ENCODE measurements around the gene TMEM41A.
"Not testable (repeated sequence)": the region's sequence is repeated elsewhere in the genome, so short reads cannot be mapped to it uniquely, and the experiment has no call there.

Gene TMEM41A

GRCh38 chr3:185460719-185461350 lies 38.0 kb downstream of the TMEM41A start:
- peak; percentile 33 for DNase-seq
- Histone ChIP-seq H3K36me3 (replicated peaks; ENCODE audit: insufficient read depth, low read length) (no peaks in the 10 kb centered on the region; the same call in 1 of the 2 replicates), H3K9me2 (replicated peaks; ENCODE audit: insufficient read depth, low read length) (no peaks in the 10 kb centered on the region), H3K27me3 (replicated peaks; ENCODE audit: insufficient read depth, low read length) (no peaks in the 10 kb centered on the region), H3K27ac (ENCODE audit: low read length) (no peak overlapping the region), H3F3A (ENCODE audit: insufficient read depth, low read length) (no peaks in the 10 kb centered on the region; the same call in 1 of the 2 replicates), H3K9ac (ENCODE audit: low read length) (no peak overlapping the region), H3K9me3 (replicated peaks; ENCODE audit: insufficient read depth, low read length) (no peaks in the 10 kb centered on the region), H3K79me2 (ENCODE audit: low read length) (no peaks in the 10 kb centered on the region), H3K4me2 (ENCODE audit: low read depth, low read length) (no peak overlapping the region), H3K4me3 (ENCODE audit: low read length) (no peak overlapping the region), H3K4me1 (ENCODE audit: low read length) (no peaks in the 10 kb centered on the region), H2AFZ (ENCODE audit: low read length) (no peak overlapping the region), H4K20me1 (ENCODE audit: insufficient read depth, low read length) (no peaks in the 10 kb centered on the region)
- TF ChIP-seq EZH2phosphoT487 (IDR thresholded peaks at IDR 0.05; ENCODE audit: low read length) = no peak
- peak; percentile 44 for TF ChIP-seq CTCF (IDR thresholded peaks at IDR 0.05; ENCODE audit: low read length)

GRCh38 chr3:185460309-185460708 lies 38.5 kb downstream of the TMEM41A start:
- H3K4me1 ChIP-seq (ENCODE audit: low read length) = no peaks in the 10 kb centered on the region
- no peaks in the 10 kb centered on the region; the same call in 1 of the 2 replicates for H3F3A ChIP-seq (ENCODE audit: insufficient read depth, low read length)
- no peaks in the 10 kb centered on the region for H4K20me1 ChIP-seq (ENCODE audit: insufficient read depth, low read length)
- H2AFZ ChIP-seq (ENCODE audit: low read length) = no peak overlapping the region
- H3K9me2 ChIP-seq (replicated peaks; ENCODE audit: insufficient read depth, low read length) = no peaks in the 10 kb centered on the region
- no peaks in the 10 kb centered on the region for H3K27me3 ChIP-seq (replicated peaks; ENCODE audit: insufficient read depth, low read length)
- no peaks in the 10 kb centered on the region; the same call in 1 of the 2 replicates for H3K36me3 ChIP-seq (replicated peaks; ENCODE audit: insufficient read depth, low read length)
- DNase-seq = no peak
- H3K27ac ChIP-seq (ENCODE audit: low read length) = no peak overlapping the region
- no peak overlapping the region for H3K4me3 ChIP-seq (ENCODE audit: low read length)
- no peaks in the 10 kb centered on the region for H3K79me2 ChIP-seq (ENCODE audit: low read length)
- no peak overlapping the region for H3K9ac ChIP-seq (ENCODE audit: low read length)
- no peaks in the 10 kb centered on the region for H3K9me3 ChIP-seq (replicated peaks; ENCODE audit: insufficient read depth, low read length)
- TF ChIP-seq EZH2phosphoT487 (IDR thresholded peaks at IDR 0.05; ENCODE audit: low read length) (no peak), EZH2 (optimal IDR thresholded peaks at IDR 0.05; ENCODE audit: low read depth, low read length) (no peak), CTCF (IDR thresholded peaks at IDR 0.05; ENCODE audit: low read length) (no peak)
- no peak overlapping the region for H3K4me2 ChIP-seq (ENCODE audit: low read depth, low read length)

GRCh38 chr3:185457376-185457775 lies 41.5 kb downstream of the TMEM41A start:
- Histone ChIP-seq H3K4me2 (ENCODE audit: low read depth, low read length) (no peak overlapping the region), H3K27me3 (replicated peaks; ENCODE audit: insufficient read depth, low read length) (no peaks in the 10 kb centered on the region), H2AFZ (ENCODE audit: low read length) (no peak overlapping the region), H3K36me3 (replicated peaks; ENCODE audit: insufficient read depth, low read length) (peaks cover 7% of the 10 kb centered on the region; the same call in 1 of the 2 replicates), H3K4me1 (ENCODE audit: low read length) (no peaks in the 10 kb centered on the region), H3K9me3 (replicated peaks; ENCODE audit: insufficient read depth, low read length) (no peaks in the 10 kb centered on the region), H3K9me2 (replicated peaks; ENCODE audit: insufficient read depth, low read length) (no peaks in the 10 kb centered on the region), H3K4me3 (ENCODE audit: low read length) (no peak overlapping the region), H4K20me1 (ENCODE audit: insufficient read depth, low read length) (no peaks in the 10 kb centered on the region), H3K79me2 (ENCODE audit: low read length) (no peaks in the 10 kb centered on the region), H3F3A (ENCODE audit: insufficient read depth, low read length) (no peaks in the 10 kb centered on the region; the same call in 1 of the 2 replicates), H3K27ac (ENCODE audit: low read length) (no peak overlapping the region), H3K9ac (ENCODE audit: low read length) (no peak overlapping the region)
- no peak for DNase-seq
- TF ChIP-seq EZH2phosphoT487 (IDR thresholded peaks at IDR 0.05; ENCODE audit: low read length) (no peak), EZH2 (optimal IDR thresholded peaks at IDR 0.05; ENCODE audit: low read depth, low read length) (no peak), CTCF (IDR thresholded peaks at IDR 0.05; ENCODE audit: low read length) (no peak)

GRCh38 chr3:185451432-185451831 lies 47.4 kb downstream of the TMEM41A start:
- not testable (repeated sequence) for H3K4me3 ChIP-seq (ENCODE audit: low read length); H3K36me3 ChIP-seq (replicated peaks; ENCODE audit: insufficient read depth, low read length); H3K27me3 ChIP-seq (replicated peaks; ENCODE audit: insufficient read depth, low read length); H2AFZ ChIP-seq (ENCODE audit: low read length); H3F3A ChIP-seq (ENCODE audit: insufficient read depth, low read length); H3K79me2 ChIP-seq (ENCODE audit: low read length); H3K9ac ChIP-seq (ENCODE audit: low read length); H3K4me2 ChIP-seq (ENCODE audit: low read depth, low read length); H3K27ac ChIP-seq (ENCODE audit: low read length); H3K9me3 ChIP-seq (replicated peaks; ENCODE audit: insufficient read depth, low read length); DNase-seq; H3K4me1 ChIP-seq (ENCODE audit: low read length); H3K9me2 ChIP-seq (replicated peaks; ENCODE audit: insufficient read depth, low read length); H4K20me1 ChIP-seq (ENCODE audit: insufficient read depth, low read length)

Measured in MM.1S (cell line).